SK-N-SH (cell line): ENCODE measurements around the gene ARHGAP26. TPM values are rescaled to one million over a fixed set of nuclear protein-coding genes. Genes with fewer than 3 reads are reported as not detected.

Source experiments
- CTCF ChIA-PET: fragments of 300-600, 350-600 bp; formaldehyde crosslinking; extraction: SDS; loops from one replicate; lab custom pipeline; 2021; lab: Yijun Ruan, JAX
- POLR2A ChIA-PET: fragments of 350-600 bp; sonication (Branson Sonifier 250); formaldehyde crosslinking; extraction: SDS; loops from one replicate; lab custom pipeline; 2020; ENCODE audit warnings: antibody characterized with exemption, inconsistent platforms; lab: Yijun Ruan, JAX
- DNase-seq: peaks from one replicate; pipeline ENCODE4 v3.0.0; 2012
- H2AFZ ChIP-seq: fragments of 200-600 bp; sonication (generic); 2 replicates; pipeline ENCODE4 v1.8.1; 2016; ENCODE audit warnings: antibody characterized with exemption, mild to moderate bottlenecking, low read depth
- H3F3A ChIP-seq: fragments of 200-600 bp; sonication (generic); replicated peaks from 2 replicates; pipeline ENCODE3; 2016; ENCODE audit warnings: antibody characterized with exemption, mild to moderate bottlenecking; ENCODE audit not compliant: insufficient read depth
- H3K27ac ChIP-seq, 2 experiments: fragments of 200-500 bp in 1 of 2; fragments of 200-600 bp in 1 of 2; sonication (Bioruptor generic) in 1 of 2; sonication (generic), shearing (Covaris generic) in 1 of 2; 2 replicates each; pipeline versions ENCODE4 v1.5.1 to v1.6.1; 2014 to 2016; ENCODE audit warnings: low read depth in 2 of 2, inconsistent platforms in 1 of 2, low read length in 1 of 2, mild to moderate bottlenecking in 1 of 2, mixed read lengths in 1 of 2
- H3K27me3 ChIP-seq: fragments of 200-600 bp; sonication (generic), shearing (Covaris generic); 2 replicates; pipeline ENCODE4 v1.6.1; 2016; ENCODE audit warnings: mixed run types; ENCODE audit not compliant: insufficient read depth
- H3K36me3 ChIP-seq, 2 experiments: fragments of 200-500 bp in 1 of 2; fragments of 200-600 bp in 1 of 2; sonication (Bioruptor generic) in 1 of 2; sonication (generic) in 1 of 2; replicated peaks in 1 of 2; 2 replicates each; pipeline versions ENCODE3 to v1.5.1; 2014 to 2016; ENCODE audit warnings: low read length in 1 of 2, mild to moderate bottlenecking in 1 of 2; ENCODE audit not compliant: insufficient read depth in 2 of 2, control insufficient read depth in 1 of 2
- H3K4me1 ChIP-seq, 2 experiments: fragments of 200-500 bp in 1 of 2; fragments of 200-600 bp in 1 of 2; sonication (Bioruptor generic) in 1 of 2; sonication (generic), shearing (Covaris generic) in 1 of 2; 2 replicates each; pipeline versions ENCODE4 v1.5.1 to v1.6.1; 2014 to 2016; ENCODE audit warnings: low read depth in 1 of 2, low read length in 1 of 2, mixed run types in 1 of 2; ENCODE audit not compliant: insufficient read depth in 2 of 2, control insufficient read depth in 1 of 2
- H3K4me2 ChIP-seq: fragments of 200-600 bp; sonication (generic), shearing (Covaris generic); 2 replicates; pipeline ENCODE4 v1.6.1; 2017; ENCODE audit warnings: mixed run types
- H3K4me3 ChIP-seq, 2 experiments: fragments of 200-500 bp in 1 of 2; fragments of 200-600 bp in 1 of 2; sonication (Bioruptor generic) in 1 of 2; sonication (generic), shearing (Covaris generic) in 1 of 2; 2 replicates each; pipeline versions ENCODE4 v1.5.1 to v1.8.1; 2014 to 2016; ENCODE audit warnings: low read depth in 2 of 2, inconsistent platforms in 1 of 2, low read length in 1 of 2, mild to moderate bottlenecking in 1 of 2, mixed read lengths in 1 of 2, moderate library complexity in 1 of 2
- H3K79me2 ChIP-seq: fragments of 200-600 bp; sonication (generic); 2 replicates; pipeline ENCODE4 v1.8.1; 2017; ENCODE audit warnings: mild to moderate bottlenecking; ENCODE audit not compliant: insufficient read depth
- H3K9ac ChIP-seq: fragments of 200-600 bp; sonication (generic); 2 replicates; pipeline ENCODE4 v1.6.1; 2017; ENCODE audit warnings: mixed run types
- H3K9me2 ChIP-seq: fragments of 200-600 bp; sonication (generic); 2 replicates; pipeline ENCODE4 v1.6.1; 2017; ENCODE audit warnings: mixed run types
- H3K9me3 ChIP-seq: fragments of 200-600 bp; sonication (generic); 2 replicates; pipeline ENCODE4 v1.6.1; 2017; ENCODE audit warnings: mixed run types, mild to moderate bottlenecking, moderate library complexity
- H4K20me1 ChIP-seq: fragments of 200-600 bp; sonication (generic); 2 replicates; pipeline ENCODE4 v1.6.1; 2017; ENCODE audit warnings: mild to moderate bottlenecking, mixed run types; ENCODE audit not compliant: insufficient read depth
- CHD2 ChIP-seq: fragments of 150-350 bp; IDR thresholded peaks from 2 replicates; pipeline ENCODE4 v1.6.1; 2018; ENCODE audit warnings: low read length; ENCODE audit not compliant: partially characterized antibody
- ELF1 ChIP-seq: IDR thresholded peaks from 2 replicates; pipeline ENCODE4 v1.4.0; 2012
- EZH2phosphoT487 ChIP-seq: fragments of 200-600 bp; sonication (generic); IDR thresholded peaks from 2 replicates; pipeline ENCODE4 v1.6.1; 2017; ENCODE audit warnings: low read depth, mixed run types, mild to moderate bottlenecking, antibody characterized with exemption, moderate library complexity, borderline replicate concordance
- JUND ChIP-seq: IDR thresholded peaks from 2 replicates; pipeline ENCODE4 v1.4.0; 2012
- NFIC ChIP-seq: IDR thresholded peaks from 2 replicates; pipeline ENCODE4 v1.4.0; 2012; ENCODE audit warnings: borderline replicate concordance
- RXRA ChIP-seq: IDR thresholded peaks from 2 replicates; pipeline ENCODE4 v1.4.0; 2012; ENCODE audit warnings: low read depth, mild to moderate bottlenecking, borderline replicate concordance
- TCF12 ChIP-seq: IDR thresholded peaks from 2 replicates; pipeline ENCODE4 v1.4.0; 2012
- TEAD4 ChIP-seq: IDR thresholded peaks from 2 replicates; pipeline ENCODE4 v1.4.0; 2012; ENCODE audit warnings: mild to moderate bottlenecking, borderline replicate concordance; ENCODE audit not compliant: insufficient read depth
- WGBS: methylation state at CpG from one replicate; pipeline ENCODE4 v1.1.6; 2017; ENCODE audit warnings: low lambda C conversion rate; 5-methylcytosine and 5-hydroxymethylcytosine counted together
- polyA plus RNA-seq, 3 experiments: library from polyadenylated mRNA; depleted of rRNA; stranded (reverse); fragments of >200 nt; gene quantifications; 2 replicates each; pipeline ENCODE4 v1.2.3, GENCODE V29; 2012
- TF ChIP-seq, protein P1 (sequence below): IDR thresholded peaks from 2 replicates; pipeline ENCODE4 v1.4.0; 2012; ENCODE audit warnings: low read depth, borderline replicate concordance
- TF ChIP-seq, protein P2 (sequence below): fragments of 200-600 bp; sonication (generic); IDR thresholded peaks from 2 replicates; pipeline ENCODE4 v1.6.1; 2017; ENCODE audit warnings: antibody characterized with exemption, mild to moderate bottlenecking, moderate library complexity
- TF ChIP-seq, protein P3 (sequence below): fragments of 150-350 bp; IDR thresholded peaks from 2 replicates; pipeline ENCODE4 v1.6.1; 2016; ENCODE audit warnings: mild to moderate bottlenecking, low read depth, low read length
- TF ChIP-seq, protein P4 (sequence below): IDR thresholded peaks from 2 replicates; pipeline ENCODE4 v1.6.1; 2012; ENCODE audit warnings: mild to moderate bottlenecking, low read depth, low read length, moderate library complexity

Gene ARHGAP26
- polyA plus RNA-seq, 1 of the 3 experiments (the other 2 are of a cell fraction): 6.1 TPM

DNA sequence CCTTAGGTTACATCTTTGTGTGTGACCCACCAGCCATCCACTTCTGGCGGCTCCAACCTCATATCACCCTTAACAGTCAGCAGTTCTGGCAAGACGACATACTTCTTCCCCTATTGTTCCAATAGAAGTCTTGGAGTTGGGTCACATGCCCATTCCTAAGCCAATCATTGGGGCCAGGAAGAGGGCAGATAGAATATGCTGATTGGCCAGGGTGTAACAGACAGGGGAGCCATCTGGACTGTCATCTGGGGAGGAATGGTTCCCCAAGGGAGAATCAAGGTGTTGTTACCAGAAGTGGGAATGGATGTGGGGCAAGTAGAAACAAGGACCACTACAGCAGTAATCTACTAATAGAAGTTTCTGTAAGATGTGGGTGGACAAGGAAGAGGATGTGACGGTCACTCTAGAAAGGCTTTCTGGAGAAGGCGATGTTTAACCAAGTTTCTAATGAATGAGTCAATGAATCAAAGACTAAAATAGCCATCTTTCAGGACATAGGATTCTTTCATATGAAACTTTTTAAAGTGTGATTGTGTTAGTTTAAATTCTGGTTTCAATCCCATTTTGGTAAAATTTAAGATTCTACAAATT is 200.4 kb downstream of the ARHGAP26 start:
- no peak overlapping the region for H3K4me2 ChIP-seq
- H3K9me2 ChIP-seq: no peaks in the 10 kb centered on the region
- TF ChIP-seq TCF12: no peak
- TF ChIP-seq, protein P1, sequence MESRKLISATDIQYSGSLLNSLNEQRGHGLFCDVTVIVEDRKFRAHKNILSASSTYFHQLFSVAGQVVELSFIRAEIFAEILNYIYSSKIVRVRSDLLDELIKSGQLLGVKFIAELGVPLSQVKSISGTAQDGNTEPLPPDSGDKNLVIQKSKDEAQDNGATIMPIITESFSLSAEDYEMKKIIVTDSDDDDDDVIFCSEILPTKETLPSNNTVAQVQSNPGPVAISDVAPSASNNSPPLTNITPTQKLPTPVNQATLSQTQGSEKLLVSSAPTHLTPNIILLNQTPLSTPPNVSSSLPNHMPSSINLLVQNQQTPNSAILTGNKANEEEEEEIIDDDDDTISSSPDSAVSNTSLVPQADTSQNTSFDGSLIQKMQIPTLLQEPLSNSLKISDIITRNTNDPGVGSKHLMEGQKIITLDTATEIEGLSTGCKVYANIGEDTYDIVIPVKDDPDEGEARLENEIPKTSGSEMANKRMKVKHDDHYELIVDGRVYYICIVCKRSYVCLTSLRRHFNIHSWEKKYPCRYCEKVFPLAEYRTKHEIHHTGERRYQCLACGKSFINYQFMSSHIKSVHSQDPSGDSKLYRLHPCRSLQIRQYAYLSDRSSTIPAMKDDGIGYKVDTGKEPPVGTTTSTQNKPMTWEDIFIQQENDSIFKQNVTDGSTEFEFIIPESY: no peak
- no peak for TF ChIP-seq EZH2phosphoT487
- no peak for TF ChIP-seq ELF1
- no peak for TF ChIP-seq CHD2
- TF ChIP-seq, protein P2, sequence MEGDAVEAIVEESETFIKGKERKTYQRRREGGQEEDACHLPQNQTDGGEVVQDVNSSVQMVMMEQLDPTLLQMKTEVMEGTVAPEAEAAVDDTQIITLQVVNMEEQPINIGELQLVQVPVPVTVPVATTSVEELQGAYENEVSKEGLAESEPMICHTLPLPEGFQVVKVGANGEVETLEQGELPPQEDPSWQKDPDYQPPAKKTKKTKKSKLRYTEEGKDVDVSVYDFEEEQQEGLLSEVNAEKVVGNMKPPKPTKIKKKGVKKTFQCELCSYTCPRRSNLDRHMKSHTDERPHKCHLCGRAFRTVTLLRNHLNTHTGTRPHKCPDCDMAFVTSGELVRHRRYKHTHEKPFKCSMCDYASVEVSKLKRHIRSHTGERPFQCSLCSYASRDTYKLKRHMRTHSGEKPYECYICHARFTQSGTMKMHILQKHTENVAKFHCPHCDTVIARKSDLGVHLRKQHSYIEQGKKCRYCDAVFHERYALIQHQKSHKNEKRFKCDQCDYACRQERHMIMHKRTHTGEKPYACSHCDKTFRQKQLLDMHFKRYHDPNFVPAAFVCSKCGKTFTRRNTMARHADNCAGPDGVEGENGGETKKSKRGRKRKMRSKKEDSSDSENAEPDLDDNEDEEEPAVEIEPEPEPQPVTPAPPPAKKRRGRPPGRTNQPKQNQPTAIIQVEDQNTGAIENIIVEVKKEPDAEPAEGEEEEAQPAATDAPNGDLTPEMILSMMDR: no peak
- TF ChIP-seq NFIC: no peak
- no peak overlapping the region for H3K4me3 ChIP-seq
- no peak overlapping the region for H3K9ac ChIP-seq
- DNase-seq: no peak
- H3K79me2 ChIP-seq: no peaks in the 10 kb centered on the region
- no peak overlapping the region for H3K27ac ChIP-seq
- POLR2A ChIA-PET: no interaction called here
- no peaks in the 10 kb centered on the region for H3K9me3 ChIP-seq
- WGBS: 93% methylated on average over 4 of the region's 4 CpGs
- H2AFZ ChIP-seq: no peak overlapping the region
- H4K20me1 ChIP-seq: no peaks in the 10 kb centered on the region
- H3F3A ChIP-seq: no peaks in the 10 kb centered on the region
- no peaks in the 10 kb centered on the region for H3K27me3 ChIP-seq
- H3K4me1 ChIP-seq: no peaks in the 10 kb centered on the region; a peak in 2 of 4 replicates
- peaks cover 0 to 4% of the 10 kb centered on the region in 2 experiments for H3K36me3 ChIP-seq
- CTCF ChIA-PET: no interaction called here

DNA sequence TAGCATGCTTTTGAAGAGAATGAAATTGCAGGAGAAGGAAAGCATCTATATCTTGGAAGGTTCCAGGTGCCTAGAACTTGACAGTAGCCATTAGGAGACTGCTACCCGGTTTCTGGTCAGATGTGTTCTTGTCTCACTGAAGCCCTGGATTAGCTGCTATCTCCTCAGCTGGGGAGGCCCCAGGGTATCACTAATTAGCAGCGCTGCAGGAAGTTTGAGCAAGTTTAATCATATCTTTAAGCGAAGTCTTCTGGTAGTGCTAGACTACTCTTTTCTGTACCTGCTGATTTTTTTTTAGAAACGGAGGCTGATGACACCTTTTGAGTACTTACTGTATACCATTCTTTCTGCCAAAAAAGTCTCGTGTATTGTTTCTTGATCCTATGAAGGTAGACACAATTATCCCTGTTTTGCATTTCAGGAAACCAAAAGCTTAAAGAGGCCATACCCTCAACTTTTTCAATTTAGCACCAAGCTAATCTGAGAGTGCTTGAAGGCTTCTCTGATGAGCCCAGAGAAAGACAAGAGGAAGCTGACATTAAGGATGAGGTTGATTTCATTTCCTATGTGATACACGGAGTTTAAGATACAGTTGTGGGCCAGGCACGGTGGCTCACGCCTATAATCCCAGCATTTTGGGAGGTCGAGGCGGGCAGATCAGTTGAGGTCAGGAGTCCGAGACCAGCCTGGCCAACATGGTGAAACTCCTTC is 201.3 kb downstream of the ARHGAP26 start:
- Histone ChIP-seq H3K27me3 (no peaks in the 10 kb centered on the region), H2AFZ (no peak overlapping the region), H4K20me1 (no peaks in the 10 kb centered on the region), H3K4me1 (no peaks in the 10 kb centered on the region; a peak in 2 of 4 replicates), H3F3A (peaks cover 2% of the 10 kb centered on the region), H3K79me2 (no peaks in the 10 kb centered on the region), H3K9ac (no peak overlapping the region), H3K9me2 (no peaks in the 10 kb centered on the region), H3K4me3 (no peak overlapping the region), H3K27ac (no peak overlapping the region), H3K9me3 (no peaks in the 10 kb centered on the region)
- CTCF ChIA-PET: no interaction called here
- POLR2A ChIA-PET: no interaction called here
- WGBS: 89% methylated on average over 10 of the region's 11 CpGs
- TF ChIP-seq TCF12: no peak
- TF ChIP-seq, protein P3, sequence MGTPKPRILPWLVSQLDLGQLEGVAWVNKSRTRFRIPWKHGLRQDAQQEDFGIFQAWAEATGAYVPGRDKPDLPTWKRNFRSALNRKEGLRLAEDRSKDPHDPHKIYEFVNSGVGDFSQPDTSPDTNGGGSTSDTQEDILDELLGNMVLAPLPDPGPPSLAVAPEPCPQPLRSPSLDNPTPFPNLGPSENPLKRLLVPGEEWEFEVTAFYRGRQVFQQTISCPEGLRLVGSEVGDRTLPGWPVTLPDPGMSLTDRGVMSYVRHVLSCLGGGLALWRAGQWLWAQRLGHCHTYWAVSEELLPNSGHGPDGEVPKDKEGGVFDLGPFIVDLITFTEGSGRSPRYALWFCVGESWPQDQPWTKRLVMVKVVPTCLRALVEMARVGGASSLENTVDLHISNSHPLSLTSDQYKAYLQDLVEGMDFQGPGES: no peak
- TF ChIP-seq TEAD4: no peak
- no peak for TF ChIP-seq EZH2phosphoT487
- no peak for TF ChIP-seq RXRA
- TF ChIP-seq JUND: no peak
- TF ChIP-seq, protein P4, sequence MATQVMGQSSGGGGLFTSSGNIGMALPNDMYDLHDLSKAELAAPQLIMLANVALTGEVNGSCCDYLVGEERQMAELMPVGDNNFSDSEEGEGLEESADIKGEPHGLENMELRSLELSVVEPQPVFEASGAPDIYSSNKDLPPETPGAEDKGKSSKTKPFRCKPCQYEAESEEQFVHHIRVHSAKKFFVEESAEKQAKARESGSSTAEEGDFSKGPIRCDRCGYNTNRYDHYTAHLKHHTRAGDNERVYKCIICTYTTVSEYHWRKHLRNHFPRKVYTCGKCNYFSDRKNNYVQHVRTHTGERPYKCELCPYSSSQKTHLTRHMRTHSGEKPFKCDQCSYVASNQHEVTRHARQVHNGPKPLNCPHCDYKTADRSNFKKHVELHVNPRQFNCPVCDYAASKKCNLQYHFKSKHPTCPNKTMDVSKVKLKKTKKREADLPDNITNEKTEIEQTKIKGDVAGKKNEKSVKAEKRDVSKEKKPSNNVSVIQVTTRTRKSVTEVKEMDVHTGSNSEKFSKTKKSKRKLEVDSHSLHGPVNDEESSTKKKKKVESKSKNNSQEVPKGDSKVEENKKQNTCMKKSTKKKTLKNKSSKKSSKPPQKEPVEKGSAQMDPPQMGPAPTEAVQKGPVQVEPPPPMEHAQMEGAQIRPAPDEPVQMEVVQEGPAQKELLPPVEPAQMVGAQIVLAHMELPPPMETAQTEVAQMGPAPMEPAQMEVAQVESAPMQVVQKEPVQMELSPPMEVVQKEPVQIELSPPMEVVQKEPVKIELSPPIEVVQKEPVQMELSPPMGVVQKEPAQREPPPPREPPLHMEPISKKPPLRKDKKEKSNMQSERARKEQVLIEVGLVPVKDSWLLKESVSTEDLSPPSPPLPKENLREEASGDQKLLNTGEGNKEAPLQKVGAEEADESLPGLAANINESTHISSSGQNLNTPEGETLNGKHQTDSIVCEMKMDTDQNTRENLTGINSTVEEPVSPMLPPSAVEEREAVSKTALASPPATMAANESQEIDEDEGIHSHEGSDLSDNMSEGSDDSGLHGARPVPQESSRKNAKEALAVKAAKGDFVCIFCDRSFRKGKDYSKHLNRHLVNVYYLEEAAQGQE: no peak
- TF ChIP-seq, all 33 proteins: peak for 0
- no peak overlapping the region for H3K4me2 ChIP-seq
- DNase-seq: no peak
- peaks cover 0 to 4% of the 10 kb centered on the region in 2 experiments for H3K36me3 ChIP-seq
